ENCODE results near the gene RNPEP. TPM values are rescaled to one million over a fixed set of nuclear protein-coding genes. Genes with fewer than 3 reads are reported as not detected.

Gene RNPEP
- total and polyA plus RNA-seq, 2 of the 8 experiments (the other 6 are each of a cell fraction or from before 2014, with no cell fraction given), result 34.1 to 51.1 TPM

GRCh38 chr1:202045705-202046104 is 63.3 kb downstream of the RNPEP start:
- no peak for FAIRE-seq
- H3K23ac ChIP-seq (ENCODE audit: insufficient read length), result no peak overlapping the region
- H4K5ac ChIP-seq (ENCODE audit: insufficient read length, low read depth, low read length), result no peak overlapping the region
- WGBS, 2 experiments (ENCODE audit: extremely low coverage in 1 of 2, insufficient coverage in 1 of 2, insufficient read length in 1 of 2, insufficient replicate concordance in 2 of 2, low coverage in 1 of 2, low lambda C conversion rate in 2 of 2, missing lambda C conversion rate in 1 of 2), result 78% methylated on average over 2 of the region's 2 CpGs; no CpG with 5 or more reads in 1 of the 2 experiments
- no peak overlapping the region for H3K4me3 ChIP-seq (ENCODE audit: extremely low read depth in 1 of 4, insufficient read depth in 2 of 4, low read depth in 3 of 4, low read length in 4 of 4)
- no peak overlapping the region for H3K56ac ChIP-seq (replicated peaks; ENCODE audit: insufficient read length, low read depth, low read length)
- no peak overlapping the region for H2BK20ac ChIP-seq (ENCODE audit: low read length)
- no peaks in the 10 kb centered on the region for H4K20me1 ChIP-seq (replicated peaks in 1 of 2; ENCODE audit: control insufficient read depth in 1 of 2, insufficient read depth in 2 of 2, low read length in 2 of 2)
- no peaks in the 10 kb centered on the region for H3K79me1 ChIP-seq (ENCODE audit: low read depth, low read length)
- no peaks in the 10 kb centered on the region for H3K36me3 ChIP-seq (ENCODE audit: control insufficient read depth in 2 of 4, insufficient read depth in 4 of 4, low read length in 3 of 4)
- ChIA-PET POLR2A (ENCODE audit: partially characterized antibody) (no interaction called here), CTCF (ENCODE audit: partially characterized antibody) (interaction anchor here (0.9 kb wide), 1 partner anchor 38 kb away, joined by 3 read pairs; no protein-coding TSS in a partner anchor)
- H4K8ac ChIP-seq (ENCODE audit: extremely low read depth, insufficient read depth, low read length), result no peak overlapping the region
- no peak overlapping the region for H3K9ac ChIP-seq (replicated peaks in 1 of 4; ENCODE audit: extremely low read depth in 1 of 4, low read depth in 3 of 4, low read length in 3 of 4)
- no peak overlapping the region for H2BK5ac ChIP-seq (ENCODE audit: low read depth, low read length)
- no peak overlapping the region for H2AK5ac ChIP-seq (ENCODE audit: low read depth, low read length)
- H2BK12ac ChIP-seq (ENCODE audit: low read depth, low read length), result no peak overlapping the region
- no peak overlapping the region for H4K91ac ChIP-seq (replicated peaks; ENCODE audit: insufficient read length, low read length)
- TF ChIP-seq PHF8 (conservative IDR thresholded peaks at IDR 0.05; ENCODE audit: low read depth, low read length) (no peak), BRCA1 (IDR thresholded peaks at IDR 0.05; ENCODE audit: low read depth, low read length) (no peak), TCF12 (IDR thresholded peaks at IDR 0.05; ENCODE audit: low read depth, low read length) (no peak), E2F6 (IDR thresholded peaks at IDR 0.05) (no peak), RBBP5 (IDR thresholded peaks at IDR 0.05; ENCODE audit: borderline replicate concordance, low read depth, low read length) (no peak), CHD1 (IDR thresholded peaks at IDR 0.05; ENCODE audit: low read depth, low read length) (no peak), KDM1A (IDR thresholded peaks at IDR 0.05; ENCODE audit: borderline replicate concordance, low read length) (no peak), SIRT6 (IDR thresholded peaks at IDR 0.05; ENCODE audit: low read length) (no peak), RNF2 (IDR thresholded peaks at IDR 0.05; ENCODE audit: borderline replicate concordance, low read depth, low read length, missing control alignments, poor library complexity, severe bottlenecking) (no peak), ASH2L (IDR thresholded peaks at IDR 0.05; ENCODE audit: low read length) (no peak), YY1 (IDR thresholded peaks at IDR 0.05; ENCODE audit: low read depth, low read length) (no peak), MAFK (IDR thresholded peaks at IDR 0.05; ENCODE audit: low read depth, low read length) (no peak), KDM4A (IDR thresholded peaks at IDR 0.05; ENCODE audit: low read depth, low read length, severe bottlenecking) (no peak), KDM5A (IDR thresholded peaks at IDR 0.05; ENCODE audit: low read length) (no peak)
- H2AFZ ChIP-seq (ENCODE audit: low read length), result no peak overlapping the region
- H3K9me3 ChIP-seq (ENCODE audit: insufficient read depth in 2 of 2, low read depth in 1 of 2, low read length in 1 of 2), result no peaks in the 10 kb centered on the region
- no peak overlapping the region for H3K18ac ChIP-seq (ENCODE audit: extremely low read depth, low read length)
- no peak overlapping the region for H3K4ac ChIP-seq (replicated peaks; ENCODE audit: insufficient read length, low read depth, low read length)
- no peak overlapping the region for H3K14ac ChIP-seq (ENCODE audit: insufficient read length)
- DNase-seq (ENCODE audit: low read depth in 1 of 2, low spot score in 2 of 2), result no peak
- no peak overlapping the region for H3K4me2 ChIP-seq (ENCODE audit: insufficient read depth in 1 of 2, low read depth in 2 of 2, low read length in 2 of 2)
- H3K27ac ChIP-seq (ENCODE audit: low read depth, low read length), result no peak overlapping the region
- H2BK120ac ChIP-seq (replicated peaks; ENCODE audit: low read depth, low read length), result no peak overlapping the region
- no peaks in the 10 kb centered on the region for H3K4me1 ChIP-seq (replicated peaks in 1 of 4; ENCODE audit: control insufficient read depth in 3 of 4, insufficient read depth in 4 of 4, low read length in 3 of 4)
- H2BK15ac ChIP-seq (ENCODE audit: low read length), result no peak overlapping the region
- no peaks in the 10 kb centered on the region for H3K79me2 ChIP-seq (ENCODE audit: control insufficient read depth in 1 of 2, insufficient read depth in 2 of 2, low read length in 2 of 2)
- H3K23me2 ChIP-seq (ENCODE audit: low read depth, low read length), result no peaks in the 10 kb centered on the region
- no peaks in the 10 kb centered on the region for H3K27me3 ChIP-seq (replicated peaks in 1 of 4; ENCODE audit: control insufficient read depth in 3 of 4, extremely low read depth in 1 of 4, insufficient read depth in 3 of 4, low read length in 3 of 4)
